Inflammatory macrophage (primary cell): Measurements from ENCODE around the gene MLLT10.
A peak's percentile ranks its signal among the peaks of the same experiment; 100 is the strongest.

Source experiments
- DNase-seq, 2 donors: peaks; one replicate each; pipeline ENCODE4 v3.0.0-alpha.2; 2020 to 2022
- total RNA-seq, 18 experiments: gene quantifications; one replicate each; lab custom pipeline; 2026; ENCODE audit warnings: mixed read lengths in 6 of 18, inconsistent platforms in 2 of 18; lab: John Stamatoyannopoulos, UW

MLLT10 gene
- total RNA-seq, result 7.5 to 46.7 (median 29.5) reads per million in 18 experiments

DNA sequence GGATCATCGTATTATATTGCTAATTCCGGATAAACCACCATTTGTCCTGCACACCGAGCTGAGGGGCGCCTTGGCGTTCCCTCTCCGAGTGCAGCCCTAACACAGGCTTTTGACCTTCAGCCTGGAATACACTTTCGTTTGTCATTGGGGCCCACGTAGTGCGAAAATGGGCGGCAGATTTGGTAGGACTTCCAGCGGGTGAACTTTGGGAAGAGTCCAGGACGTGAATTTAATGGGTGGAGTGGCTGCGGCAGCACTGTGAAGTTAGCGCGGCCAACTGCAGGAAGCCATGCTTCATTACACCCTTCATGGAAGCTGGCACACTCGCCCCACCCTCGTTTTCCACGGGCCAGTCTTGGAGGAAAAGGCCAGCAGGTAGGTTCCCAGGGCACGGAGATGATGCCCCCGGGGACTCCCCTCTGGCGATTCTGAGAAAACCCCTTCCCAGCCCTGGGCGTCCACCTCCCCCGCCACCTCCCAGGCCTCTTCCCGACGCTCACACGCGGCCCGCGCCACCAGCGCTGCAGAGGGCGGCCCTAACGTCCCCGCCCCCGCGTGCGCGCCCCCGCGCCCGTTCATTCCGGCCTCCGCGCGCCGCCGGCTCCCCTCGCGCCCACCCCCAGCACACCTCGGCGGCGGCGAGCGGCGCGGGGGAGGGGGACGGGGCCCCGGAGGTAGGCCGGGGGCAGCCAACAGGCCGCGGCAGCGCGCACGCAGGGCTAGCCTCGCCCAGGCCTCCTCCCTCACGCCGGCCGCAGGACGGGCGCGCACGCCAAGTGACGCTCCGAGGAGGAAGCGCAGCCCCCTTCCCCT, at the start of gene MLLT10:
MLLT10 (plus strand) TSS at position 766 of the 813 bp plus-strand sequence. CDS start 413 bp downstream, outside the sequence.
- peak; percentile 88 to 89 for DNase-seq

DNA sequence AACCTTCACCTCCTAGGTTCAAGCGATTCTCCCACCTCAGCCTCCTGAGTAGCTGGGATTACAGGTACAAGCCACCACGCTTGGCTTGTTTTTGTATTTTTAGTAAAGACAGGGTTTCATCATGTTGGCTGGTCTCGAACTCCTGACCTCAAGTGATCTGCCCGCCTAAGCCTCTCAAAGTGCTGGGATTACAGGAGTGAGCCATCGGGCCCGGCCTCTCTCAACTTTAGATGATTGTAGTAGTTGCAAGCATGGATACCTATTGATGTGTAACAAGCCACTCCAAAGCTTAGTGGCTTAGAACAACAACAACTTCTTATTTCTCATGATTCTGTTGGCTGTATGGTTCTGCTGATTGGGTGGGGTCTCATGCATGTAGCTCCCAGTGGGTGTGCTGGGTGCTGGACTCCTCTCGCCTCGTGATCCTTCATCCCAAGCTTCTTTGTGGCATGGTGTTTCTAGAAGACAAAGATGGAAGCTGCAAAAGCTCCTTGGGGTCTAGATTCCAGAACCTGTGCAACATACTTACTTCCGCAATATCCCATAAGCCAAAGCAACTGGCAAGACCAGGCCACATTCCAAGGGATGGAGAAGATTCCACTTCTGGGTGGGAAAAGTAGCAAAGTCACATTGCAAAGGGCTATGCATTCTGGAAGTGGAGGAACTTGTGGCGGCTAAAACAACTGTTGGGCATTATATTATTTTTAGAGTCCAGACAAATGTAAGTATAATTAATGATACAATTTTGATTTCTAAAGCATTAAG, 46.4 kb upstream of the MLLT10 start:
- DNase-seq, result no peak

DNA sequence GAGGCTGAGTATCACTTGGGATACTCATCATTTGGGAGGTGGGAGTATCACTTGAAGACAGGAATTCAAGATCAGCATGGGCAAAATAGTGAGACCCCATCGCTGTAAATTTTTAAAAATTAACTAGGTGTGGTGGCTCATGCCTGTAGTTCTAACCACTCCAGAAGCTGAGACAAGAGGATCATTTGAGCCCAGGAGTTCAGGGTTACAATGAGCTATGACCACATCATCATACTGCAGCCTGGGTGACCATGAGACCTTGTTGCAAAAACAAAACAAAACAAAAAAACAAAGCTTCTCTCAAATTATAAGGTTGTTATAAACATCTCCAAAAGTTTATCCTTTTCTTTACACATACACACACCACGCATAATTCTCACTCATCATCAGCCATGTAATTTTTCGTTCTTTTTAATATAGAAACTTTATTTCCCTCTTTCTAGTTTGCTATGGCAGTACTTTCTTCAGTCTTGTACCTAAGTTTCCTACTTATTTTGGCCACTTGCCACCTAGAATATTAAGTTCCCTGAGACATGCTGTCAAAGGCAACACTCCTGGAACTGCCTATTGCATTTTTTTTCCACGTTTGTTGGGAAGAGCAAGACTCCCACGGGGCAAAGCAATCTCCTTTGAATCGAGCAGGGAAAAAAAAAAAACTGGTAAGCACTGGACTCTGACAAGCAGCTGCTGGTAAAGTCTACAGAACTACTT, 45.6 kb upstream of the MLLT10 start:
- DNase-seq, result no peak

DNA sequence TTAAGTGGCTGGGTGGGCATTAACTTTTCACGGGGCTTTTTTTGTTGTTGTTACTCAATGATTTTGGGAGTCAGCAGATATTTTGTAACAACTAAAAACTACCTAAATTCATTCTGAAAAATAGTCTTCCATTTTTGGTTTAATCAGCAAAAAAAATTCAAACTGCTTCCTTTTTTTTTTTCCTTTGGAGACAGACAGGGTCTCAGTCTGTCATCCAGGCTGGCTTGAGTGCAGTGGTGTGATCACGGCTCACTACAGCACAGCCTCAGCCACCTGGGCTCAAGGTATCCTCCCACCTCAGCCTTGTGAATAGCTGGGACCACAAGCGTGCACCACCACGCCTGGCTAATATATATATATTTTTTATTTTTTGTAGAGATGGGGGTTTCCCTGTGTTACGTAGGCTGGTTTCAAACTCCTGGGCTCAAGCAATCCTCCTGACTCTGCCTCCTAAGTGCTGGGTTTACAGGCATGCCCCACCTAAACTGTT, 45.0 kb upstream of the MLLT10 start:
- no peak for DNase-seq

DNA sequence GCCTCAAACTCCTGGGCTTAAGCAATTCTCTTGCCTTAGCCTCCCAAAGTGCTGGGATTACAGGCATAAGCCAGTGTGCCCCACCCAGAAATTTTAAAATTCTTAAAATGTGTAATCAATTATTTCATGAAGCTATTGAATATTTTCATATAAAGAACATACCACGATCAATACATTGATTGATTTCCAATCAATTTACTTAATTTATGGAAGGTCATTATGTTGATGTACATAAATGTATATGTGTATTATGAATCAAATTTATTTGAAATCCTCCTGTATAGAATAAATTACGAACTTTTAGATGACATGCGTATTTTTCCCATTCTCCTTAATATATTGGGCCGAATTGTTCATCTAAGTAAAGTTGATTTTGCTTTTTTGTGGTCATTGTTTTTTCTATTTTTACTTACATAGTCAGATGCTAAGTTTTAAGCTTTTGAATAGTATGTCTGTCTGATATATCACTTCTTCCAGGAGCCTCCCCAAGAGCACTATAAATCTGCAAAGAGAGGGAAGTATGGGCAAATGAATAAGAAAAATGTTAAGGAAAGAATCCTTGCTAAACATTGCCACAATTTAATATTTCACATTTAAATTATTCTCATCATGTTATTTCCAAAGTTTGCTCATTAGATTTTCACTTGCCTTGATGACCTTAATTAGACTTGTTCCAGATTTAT, 43.9 kb upstream of the MLLT10 start:
- no peak for DNase-seq

DNA sequence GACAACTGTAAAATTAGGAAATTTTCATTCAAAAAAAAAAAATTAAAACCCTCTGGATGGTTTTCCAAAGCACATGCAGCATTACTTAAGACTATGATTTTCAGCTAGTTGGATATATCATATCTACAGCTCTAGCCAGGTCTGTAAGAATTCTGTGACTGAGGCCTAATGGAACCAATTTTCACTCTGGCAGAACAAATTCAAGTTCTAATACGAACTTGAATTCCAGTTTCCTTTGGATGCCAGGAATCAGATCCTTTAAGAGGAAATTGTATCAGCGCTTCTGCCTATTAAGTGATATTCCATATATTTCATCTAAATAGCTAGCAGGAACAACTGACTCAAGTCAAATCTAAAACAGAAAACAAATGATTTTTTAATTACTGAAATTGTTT, 43.3 kb upstream of the MLLT10 start:
- DNase-seq, result no peak

DNA sequence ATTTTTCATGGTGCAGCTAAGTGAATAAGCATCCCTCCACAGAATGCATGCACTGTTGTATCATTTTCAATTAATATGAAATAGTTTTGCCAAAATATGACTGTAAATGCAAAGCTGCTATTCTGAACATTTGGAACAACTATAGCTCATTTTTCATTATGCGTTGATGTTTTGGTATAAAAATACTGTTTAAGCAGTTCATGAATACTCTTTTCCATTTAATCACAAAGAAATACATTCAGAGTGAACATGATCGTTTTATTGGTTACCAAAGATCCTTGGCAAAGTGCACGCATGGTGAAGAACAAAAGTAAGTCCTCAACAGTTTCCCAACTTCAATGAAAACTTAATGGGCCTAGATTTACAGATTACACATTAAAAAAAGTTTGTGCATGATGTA, 41.6 kb upstream of the MLLT10 start:
- no peak for DNase-seq

DNA sequence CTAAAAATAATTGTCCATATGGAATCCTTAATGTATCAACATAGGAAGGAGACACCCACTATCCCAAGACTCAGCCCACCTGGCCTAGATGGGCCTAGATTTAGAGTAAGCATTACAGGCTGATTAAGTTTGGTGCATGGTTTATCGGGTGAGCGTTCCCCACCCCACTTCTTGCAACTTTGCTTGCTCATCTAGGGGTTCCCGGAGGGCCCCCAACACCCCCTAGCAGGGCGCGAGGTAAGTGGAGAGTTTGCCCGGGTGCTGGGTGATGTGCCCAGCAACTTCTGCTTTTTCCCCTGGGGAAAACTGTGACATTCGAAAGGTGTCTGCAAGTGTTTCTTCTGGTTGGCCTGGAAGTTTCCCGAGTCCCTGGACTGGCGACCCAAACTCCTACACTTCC, 40.2 kb upstream of the MLLT10 start:
- no peak for DNase-seq

DNA sequence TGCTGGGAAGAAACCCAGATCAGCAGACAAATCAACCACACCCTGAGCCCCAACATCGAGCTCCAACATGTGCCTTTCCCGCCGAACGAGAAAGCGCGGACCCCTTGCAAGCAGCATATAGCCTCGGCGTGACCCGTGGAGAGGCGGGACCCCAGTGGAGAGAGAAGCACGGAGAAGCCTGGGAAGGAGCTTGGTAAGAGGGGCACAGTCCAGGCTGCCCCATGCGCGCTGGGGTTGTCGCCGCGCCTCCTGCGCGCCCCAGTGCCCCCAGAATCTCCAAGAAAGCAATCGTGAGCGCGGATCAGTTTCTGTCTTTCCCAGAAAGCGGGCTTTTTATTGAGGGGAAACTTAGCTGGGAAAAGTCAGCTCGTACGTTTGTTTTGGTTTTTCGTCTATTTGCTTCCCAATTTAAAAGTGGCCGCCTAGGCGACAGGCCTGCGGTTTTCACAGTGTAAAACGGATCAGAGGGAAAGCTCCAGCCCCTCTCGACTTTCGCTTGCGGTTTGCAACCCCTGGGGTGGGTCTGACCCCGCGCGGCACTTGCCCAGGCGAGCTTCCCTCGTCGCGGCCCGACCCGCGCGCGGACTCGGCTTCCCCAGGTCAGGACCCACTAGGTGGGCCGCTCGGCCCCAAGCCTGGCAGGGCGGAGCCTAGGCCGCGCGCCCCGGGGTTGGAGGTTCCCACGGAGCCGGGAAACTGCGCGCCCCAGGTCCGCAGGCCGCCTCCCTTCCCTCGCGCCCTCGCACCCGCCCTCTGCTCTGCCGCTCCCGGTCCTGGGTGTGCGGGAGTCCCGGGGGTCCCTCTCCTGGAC, 39.6 kb upstream of the MLLT10 start:
- no peak for DNase-seq

DNA sequence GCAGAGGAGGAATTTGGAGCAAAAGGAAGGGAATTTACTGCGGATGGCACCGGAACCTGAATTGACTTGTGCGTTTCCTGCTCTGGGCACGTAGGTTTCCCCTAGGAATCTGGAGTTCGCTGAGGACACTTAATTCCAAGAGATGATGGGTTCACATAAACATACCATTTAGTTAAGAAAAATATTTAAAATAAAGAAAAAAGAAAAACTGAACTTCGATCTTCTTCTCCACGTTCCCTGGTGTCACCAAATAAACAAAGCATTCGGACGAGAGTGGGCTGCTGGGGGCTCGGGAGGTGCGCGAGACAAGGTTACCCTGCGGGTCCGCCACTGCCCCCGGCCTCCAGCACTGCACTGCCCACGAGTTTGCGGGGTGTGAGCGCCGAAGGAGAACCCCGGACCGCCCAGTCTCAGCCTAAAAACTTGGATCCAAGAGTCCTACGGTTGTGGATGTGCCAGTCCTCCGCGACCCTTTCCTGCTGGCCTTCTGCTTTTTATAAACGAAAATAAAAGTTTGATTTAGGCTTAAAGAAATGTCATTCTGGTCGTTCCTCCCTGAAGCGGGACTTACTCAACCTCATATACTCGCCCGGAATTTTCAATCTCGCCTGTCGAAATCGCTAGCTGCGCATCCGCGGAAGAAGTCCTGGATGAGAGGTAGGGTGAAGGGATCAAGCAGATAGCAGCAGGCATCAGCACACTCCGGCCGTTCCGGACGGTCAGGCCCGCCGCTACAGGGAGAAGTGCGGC, 38.9 kb upstream of the MLLT10 start:
- no peak for DNase-seq

DNA sequence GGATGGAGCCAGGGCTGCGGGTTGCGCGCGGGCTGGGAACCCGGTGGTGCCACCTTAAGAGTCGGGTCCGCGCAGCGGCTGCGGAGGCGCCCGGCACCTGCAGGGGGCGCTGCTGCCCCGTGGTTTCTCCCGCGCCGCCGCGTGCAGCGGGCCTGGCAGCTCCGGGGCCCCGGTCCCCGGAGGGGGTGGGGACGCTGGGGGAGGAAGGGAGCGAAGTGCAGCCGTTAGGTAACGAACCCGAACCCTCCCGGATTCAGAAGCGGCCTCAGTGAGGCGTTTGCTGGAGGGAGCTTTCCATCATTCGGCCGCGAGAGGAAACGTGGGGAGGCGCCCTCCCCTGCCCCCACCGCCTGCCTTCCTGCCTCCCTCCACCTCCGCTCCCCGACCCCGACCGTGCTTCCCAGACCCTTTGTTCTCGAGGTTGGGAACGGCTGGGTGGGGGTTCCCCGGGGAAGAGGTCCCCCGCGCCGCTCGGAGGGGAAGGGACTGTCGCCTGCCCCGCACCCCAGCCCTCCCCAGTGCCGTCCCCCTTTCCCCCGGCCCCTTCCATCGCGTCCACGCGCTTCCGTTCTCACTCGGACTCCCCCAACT, 38.2 kb upstream of the MLLT10 start:
- peak; percentile 72 to 79 for DNase-seq

DNA sequence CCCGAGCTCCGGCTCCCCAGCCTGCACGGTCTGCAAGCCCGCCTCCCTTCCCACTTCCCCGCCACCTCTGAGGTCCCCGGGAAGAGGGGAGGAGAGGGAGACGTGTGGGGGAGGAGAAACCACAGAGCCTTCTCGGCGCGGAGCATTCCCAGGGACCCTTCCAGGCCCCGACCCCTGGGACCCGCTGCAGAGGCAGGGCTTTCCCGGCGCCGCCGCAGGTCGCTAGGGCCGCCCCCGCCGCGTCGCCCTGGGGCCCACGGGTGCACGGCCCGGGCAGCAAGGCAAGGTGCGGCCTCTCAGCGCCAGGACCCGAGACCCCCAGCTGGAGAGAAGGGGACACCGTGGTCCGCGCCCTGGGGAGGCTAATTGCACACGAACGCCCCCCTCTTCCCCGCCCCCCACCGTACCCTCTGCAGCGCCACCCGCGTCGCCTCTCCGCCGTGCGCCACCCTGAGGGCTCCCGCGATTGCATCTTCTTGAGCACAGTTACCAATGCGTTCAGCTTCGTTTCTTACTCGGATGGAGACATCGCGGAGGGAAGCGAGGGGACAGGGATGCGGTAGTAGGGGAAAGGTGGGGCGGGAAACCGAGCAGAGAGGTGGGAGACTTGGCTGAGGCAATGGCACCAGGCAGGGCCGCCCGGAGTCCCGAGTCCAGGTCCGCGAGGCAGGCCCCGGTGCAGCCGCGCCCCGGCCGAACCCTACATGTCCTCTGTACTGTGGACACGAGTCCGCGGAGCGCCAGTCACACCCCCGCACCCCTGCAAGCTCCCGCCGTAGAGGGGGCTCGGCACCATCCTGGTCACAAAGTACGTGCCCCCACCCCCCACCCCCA, 37.5 kb upstream of the MLLT10 start:
- peak in 1 of 2 donors; percentile 39 for DNase-seq

DNA sequence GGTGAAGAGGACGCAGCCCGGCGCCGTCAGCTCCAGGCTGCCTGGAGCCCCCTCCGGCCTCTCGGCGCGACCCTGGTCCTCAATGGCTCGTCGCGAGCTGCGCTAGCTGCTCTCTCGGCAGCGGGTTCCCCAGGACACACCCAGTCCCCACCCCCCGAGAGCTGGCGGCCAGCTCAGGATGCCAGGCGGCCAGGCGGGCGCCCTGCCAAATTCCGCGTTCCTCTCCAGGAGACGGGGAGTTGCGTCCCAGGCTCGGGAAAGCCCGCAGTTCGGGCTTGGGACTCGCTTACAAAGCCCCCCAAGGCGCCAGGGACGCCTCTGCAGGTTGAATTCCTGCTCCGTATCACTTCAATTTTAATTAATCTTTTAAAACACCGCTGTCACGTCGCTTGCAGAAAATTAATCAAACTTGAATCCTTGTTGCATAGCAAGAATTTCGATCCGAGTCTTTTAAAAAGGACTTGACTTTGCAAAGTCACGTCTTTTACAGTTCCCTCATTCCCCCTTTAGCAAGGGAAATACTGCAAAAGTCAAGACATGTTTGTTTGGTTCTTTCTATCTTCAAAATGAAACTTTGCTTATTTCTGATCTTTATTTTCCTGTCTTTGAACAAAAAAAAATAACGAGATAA, 36.7 kb upstream of the MLLT10 start:
- no peak for DNase-seq

DNA sequence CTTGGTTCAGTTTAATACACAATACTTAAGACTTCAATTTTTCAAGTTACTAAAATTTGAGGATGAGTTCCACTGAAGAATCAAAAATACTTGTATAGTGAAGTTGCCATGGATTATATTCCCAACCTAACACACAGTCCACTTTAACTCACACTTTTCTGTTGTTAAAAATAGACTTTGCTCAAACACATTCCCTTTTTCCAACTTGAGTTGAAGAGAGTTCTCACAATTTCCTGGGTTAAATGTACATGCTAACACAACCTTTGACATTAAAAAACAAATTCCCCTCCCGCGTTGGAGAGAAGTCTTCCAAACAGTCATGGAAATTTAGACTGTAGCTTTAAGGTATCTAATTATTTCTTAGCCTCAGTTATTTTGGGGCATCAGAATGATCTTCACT, 35.7 kb upstream of the MLLT10 start:
- DNase-seq, result no peak

DNA sequence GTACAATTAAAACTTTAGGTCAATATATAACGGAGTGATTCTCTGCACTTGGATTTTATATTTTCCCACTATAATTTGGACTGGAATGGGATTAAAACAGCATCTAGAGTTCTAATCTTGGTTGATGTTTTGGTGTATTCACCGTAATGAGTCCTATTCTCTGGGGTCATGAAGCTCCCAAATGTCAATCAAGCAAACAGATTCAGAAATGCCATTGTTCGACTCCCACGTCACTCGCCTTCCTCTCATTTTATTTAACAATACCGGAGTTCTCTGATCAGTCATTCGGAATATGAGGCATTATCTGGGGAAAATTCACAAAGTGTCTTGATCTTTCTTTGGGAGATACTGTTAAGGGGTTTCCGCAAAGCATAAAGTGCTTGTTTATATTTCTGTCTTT, 35.0 kb upstream of the MLLT10 start:
- DNase-seq, result no peak

DNA sequence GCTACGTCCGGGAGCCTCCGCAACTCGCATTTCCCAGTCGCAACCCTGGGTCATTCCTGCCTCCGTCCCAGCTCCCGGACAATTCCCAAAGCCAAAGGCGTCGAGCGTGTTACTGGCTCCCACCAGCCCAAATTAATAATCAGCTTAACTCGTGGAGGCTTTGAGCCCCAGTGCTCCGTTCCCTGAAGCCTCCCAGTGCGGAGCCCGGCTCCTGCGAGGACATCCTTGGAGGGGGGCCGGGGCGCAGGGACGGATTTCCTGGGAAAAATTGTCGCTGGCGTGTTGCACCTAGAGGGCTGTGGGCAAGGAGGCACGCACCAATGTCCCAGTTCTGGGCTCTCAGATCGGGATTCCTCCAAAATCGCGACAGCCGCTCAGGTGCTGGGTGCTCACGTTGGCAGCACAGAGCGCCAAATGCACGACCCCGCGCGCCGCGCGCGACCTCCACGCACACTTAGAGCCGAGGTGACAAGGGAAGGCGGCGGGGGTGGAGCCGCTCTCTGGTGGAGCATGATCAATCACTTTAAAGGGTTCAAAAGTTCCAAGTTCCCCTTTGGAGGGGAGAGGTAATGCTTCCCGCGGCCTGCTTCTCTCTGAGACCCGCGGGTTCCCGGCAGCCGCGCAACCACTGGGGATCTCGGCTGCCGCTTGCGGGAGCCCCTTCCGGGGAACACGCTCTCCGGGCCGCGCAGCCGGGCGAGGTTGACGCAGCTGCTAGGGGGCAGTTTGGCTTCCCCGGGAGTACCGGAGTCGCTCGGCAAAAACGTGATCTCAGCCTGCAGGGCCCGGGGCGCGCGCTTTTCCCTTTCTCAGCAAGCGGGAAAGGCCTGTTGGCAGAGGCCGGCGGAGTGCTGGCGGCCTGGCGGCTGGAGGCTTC, 34.1 kb upstream of the MLLT10 start:
- DNase-seq, result no peak

DNA sequence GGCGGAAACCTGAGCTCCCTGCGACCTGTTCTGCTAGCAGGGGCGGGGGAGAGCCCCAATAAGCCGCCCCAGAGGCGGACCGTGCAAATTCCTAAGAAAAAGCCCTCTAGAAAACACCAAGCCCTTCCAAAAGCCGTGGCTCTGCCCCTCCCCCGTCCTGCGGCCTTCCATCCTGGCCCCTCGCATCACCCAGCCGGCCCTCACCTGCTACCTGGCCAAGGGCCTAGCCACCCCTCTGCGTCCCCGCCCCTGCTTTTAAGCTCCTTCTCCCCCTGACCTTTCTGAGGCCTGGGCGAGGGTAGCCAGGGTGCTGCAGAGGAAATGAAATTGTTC, 33.5 kb upstream of the MLLT10 start:
- DNase-seq, result no peak

DNA sequence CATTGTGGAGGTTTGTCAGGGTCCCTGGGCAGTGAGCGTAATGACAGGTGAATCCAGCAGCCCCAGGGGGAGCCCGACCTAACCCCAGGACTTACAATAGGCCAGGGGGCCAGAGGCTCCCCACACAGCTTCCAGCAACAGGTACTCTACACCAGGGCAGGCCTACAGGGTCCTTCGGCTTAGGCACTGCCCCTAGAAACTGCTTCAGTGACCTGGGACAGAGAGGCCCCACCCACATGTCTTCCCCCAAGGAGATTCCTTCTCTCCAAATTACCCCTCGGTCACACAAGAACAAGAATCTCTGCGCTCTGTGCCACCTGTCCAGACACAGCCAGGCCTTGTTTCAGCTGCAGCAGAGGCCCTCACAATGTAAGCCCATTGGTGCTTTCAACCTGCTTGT, 32.9 kb upstream of the MLLT10 start:
- no peak for DNase-seq
